ENCODE measurements around the gene COL6A5.
"Not testable (repeated sequence)": the region's sequence is repeated elsewhere in the genome, so short reads cannot be mapped to it uniquely, and the experiment has no call there.

Gene COL6A5

DNA sequence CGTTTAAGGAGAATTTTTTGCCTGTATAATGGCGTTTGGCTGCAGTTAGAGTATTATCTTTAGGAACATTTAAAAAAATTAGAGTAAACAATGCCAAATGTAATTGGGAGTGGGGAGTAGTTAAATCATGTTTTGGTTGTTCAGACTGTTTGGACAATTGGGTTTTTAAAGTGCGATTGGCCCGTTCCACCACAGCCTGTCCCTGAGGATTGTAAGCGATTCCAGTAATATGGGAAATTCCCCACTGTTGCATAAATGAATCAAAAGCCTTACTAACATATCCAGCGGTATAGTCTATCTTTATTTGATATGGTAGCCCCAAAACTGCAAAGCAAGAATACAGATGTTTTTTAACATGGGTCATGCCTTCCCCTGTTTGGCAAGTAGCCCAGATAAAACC is 101.4 kb downstream of the COL6A5 start:
- not testable (repeated sequence) for DNase-seq

DNA sequence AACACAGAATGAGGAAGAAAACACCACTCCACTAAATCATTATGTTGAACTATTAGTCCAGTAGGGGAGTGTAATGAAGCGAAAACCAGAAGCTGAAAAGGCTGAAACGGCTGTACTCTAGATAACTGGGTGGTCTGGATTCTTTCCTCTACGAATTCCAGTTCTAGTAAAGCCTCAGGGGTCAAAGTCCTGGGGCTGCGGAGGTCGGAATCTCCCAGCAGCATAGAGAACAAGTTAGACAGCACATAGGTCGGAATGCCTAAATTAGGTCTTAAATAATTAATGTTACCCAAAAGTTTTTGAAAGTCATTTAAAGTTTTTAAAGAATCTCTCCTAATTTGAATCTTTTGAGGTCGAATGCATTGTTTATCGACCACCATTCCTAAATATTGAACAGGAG is 102.7 kb downstream of the COL6A5 start:
- not testable (repeated sequence) for DNase-seq

GRCh38 chr3:130456540-130456939 is 111.1 kb downstream of the COL6A5 start:
- no peak for DNase-seq

DNA sequence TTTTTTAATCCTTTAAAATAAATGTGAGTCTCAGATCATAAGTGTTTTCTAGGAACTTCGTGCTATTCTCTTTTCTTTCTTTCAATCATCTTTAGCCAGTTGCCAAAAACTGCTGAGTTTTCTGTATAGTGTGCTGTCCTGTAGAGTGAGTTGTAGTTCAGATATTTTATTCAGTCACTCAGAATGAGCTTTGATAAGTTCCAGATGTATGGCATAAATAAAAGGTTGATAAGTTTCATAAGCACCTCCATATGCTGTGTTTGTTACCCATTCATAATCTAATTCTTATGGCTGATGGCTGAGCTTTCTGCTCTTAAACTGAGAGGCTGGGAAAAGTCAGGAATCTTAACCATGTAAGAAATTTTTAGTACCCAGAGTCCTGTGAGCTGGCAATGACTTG is 112.2 kb downstream of the COL6A5 start:
- no peak for DNase-seq

DNA sequence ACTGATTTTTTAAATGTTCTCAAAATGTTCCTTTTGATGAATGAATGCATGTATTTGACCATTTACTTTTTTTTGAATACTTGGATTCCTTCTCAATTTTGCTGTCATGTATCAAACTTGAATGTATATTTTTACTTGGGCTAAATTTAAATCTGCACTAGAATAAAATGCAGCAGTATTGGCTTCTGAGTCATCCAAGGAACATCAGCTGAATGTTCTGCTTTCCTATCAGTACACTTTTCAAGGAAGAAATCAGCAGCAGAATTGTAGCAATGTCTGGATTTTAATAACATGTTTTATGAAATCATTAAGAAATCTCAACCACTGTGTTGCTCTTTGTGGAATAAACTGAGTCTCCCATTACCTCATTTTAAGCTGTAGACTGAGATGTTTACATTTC is 114.5 kb downstream of the COL6A5 start:
- DNase-seq: no peak

- DNase-seq: no peak
Measured at GRCh38 chr3:130462089-130462488, 116.6 kb downstream of the COL6A5 start.

DNA sequence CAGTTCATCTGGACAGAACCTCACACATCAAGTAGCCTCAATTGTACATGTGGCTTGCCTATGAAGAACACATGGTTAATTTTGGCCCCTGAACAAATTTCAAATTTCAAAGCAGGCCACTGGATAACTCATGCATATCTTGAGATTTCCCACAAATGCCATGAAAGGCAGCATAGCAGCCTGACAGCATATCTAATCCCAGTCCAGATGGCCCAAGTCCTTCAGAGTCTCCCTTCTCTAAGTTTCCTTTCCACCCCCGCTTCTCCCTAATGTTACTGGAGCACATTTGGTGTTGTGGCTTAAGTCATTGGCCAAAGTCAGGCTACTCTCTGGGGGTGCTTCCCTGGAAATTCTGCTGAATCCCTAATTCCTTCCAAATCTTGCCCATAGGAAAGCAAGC is 117.7 kb downstream of the COL6A5 start:
- DNase-seq: no peak

DNA sequence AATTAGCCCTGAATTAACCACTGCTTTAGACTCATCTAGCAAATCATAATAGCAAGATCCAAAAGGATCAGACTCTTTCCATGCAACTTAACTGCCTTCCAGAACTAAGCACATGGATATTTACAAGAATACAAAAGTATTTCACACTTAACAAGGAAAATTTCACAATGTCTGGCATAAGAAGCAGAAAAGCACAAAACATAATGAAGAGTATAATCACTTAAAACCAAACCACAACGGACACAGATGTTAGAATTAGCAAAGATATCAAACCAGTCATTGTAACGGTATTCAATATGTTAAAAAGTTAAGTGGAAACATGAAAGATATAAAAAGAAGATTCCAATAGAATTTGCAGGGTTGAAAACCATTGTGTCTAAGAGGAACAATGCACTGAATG is 120.0 kb downstream of the COL6A5 start:
- no peak for DNase-seq

DNA sequence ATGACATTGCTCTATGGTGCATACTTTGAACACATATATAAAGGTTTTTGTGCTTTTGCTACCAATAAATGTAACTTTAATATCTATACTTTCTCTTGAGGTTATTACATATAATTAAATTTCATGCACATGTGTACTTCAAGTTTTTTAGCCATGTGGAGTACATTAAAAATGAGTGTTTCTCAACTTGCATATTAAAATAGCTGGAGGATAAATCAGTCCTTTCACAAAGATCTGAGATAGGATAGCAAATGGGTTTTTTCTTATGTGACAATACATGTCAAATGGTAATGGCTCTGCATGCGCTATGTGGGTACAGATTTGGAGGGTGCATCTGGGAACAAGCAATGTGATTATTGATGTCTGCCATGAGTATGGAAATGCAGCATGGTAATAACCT is 122.8 kb downstream of the COL6A5 start:
- DNase-seq: no peak

DNA sequence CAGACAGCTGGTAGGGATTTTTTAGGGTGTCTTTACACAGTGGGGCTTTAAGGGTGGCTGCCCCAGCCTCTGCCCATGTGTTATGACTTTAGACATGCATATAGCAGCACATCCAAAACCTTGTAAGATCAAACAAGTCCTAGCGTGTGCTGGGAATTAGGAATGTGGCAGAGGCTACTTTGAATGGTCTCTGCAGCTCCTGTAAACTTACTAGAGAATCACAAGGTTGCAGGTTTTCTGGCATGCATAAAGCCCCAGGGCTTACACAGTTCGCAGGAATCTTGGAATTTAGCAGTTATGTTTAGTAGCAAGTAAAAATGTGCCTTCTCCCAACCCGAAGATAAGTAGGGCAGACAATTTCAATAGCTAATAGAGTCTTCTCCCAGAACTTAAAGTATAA is 124.7 kb downstream of the COL6A5 start:
- DNase-seq: no peak

DNA sequence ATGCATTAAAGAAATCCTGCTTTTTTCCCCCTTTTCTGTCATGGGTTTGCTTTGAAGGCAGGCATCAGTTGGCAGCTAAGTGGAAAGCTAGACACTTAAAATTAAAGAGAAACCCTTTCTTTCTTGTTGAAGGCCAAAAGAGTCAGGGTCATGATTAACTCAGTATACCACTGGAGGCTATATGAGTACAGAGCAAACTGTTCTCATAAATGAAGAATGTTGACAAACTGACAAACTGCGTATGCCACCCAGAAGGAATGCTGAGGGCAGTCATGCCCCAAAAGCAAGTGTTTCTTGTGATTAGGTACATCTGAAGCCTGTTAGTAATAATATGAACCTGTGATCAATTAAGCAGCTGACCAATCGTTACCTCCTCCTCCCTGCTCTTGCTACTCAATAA is 127.9 kb downstream of the COL6A5 start:
- DNase-seq: no peak

- DNase-seq: no peak
Measured at GRCh38 chr3:130480736-130481135, 135.3 kb downstream of the COL6A5 start.

GRCh38 chr3:130488288-130488687 is 142.8 kb downstream of the COL6A5 start:
- no peak for DNase-seq

GRCh38 chr3:130488769-130489450 is 143.4 kb downstream of the COL6A5 start:
- no peak for DNase-seq

DNA sequence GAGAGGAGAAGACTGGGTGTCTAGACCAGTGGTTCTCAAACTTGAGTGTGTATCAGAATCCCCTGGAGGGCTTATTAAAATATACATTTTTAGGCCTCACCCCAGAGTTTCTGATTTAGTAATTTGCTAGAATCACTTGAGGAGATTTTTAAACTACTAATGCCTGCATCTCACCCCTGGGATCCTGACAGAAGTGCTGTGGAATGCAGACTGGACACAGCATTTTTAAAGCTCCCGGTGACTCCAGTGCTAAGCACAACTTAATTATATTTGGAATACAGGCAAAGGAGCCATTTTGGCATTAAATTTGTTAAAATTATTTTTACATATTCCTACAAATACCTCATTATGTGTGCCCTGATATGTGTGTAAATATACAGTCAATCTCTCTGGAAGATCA is 144.8 kb downstream of the COL6A5 start:
- DNase-seq: no peak

DNA sequence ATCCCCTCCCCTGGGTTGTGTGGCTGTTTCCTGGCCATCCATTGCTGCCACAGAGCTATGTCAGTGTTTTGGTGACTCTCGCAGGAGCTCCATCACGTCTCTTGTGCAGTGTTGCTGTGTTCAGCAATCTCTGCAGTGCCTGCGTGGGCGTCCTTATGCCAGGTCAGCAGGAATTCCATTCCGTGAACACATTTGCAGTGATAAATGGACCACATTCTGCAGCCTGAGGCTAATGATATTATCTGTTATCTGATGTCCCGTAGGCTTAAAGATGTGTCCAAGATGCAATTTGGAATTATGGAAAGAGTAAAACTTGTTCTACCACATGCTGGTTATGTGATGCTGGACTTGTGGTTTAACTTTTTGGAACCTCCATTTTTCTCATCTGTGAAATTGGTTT is 146.0 kb downstream of the COL6A5 start:
- no peak for DNase-seq

- no peak for DNase-seq
Measured at GRCh38 chr3:130504701-130505100, 159.2 kb downstream of the COL6A5 start.

DNA sequence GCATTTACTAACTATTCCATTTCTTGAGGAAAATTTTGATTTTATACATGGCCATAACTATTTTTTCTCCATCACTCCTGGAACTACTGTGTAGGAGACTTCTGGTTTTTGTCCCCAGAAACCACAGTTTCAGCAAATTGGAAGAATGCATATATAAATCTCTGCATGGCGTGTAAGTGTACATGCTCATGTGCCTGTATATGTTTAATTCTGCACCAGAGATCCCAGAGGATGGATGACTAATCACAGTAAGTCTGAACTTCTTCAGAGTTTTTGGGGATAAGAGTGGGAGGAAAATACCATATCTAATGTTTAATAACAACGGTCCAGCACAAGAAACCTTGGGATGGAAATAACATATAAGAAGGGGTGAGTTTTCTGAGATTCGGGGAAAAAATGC is 160.6 kb downstream of the COL6A5 start:
- DNase-seq: no peak

DNA sequence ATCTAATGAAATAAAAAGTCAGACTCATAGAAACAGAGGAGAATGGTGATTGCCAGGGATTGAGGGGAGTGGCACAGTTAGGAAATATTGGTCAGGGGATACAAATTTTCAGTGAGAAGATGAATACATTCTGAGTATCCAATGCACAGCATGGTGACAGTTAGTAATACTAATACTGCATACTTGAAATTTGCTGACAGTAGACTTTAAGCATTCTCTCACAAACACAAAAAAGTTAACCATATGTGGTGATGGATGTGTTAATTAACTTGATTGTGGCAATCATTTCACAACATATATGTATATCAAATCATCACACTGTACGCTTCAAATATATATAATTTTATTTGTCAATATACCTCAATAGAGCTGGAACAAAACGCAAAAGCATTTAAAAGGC is 162.3 kb downstream of the COL6A5 start:
- no peak for DNase-seq

DNA sequence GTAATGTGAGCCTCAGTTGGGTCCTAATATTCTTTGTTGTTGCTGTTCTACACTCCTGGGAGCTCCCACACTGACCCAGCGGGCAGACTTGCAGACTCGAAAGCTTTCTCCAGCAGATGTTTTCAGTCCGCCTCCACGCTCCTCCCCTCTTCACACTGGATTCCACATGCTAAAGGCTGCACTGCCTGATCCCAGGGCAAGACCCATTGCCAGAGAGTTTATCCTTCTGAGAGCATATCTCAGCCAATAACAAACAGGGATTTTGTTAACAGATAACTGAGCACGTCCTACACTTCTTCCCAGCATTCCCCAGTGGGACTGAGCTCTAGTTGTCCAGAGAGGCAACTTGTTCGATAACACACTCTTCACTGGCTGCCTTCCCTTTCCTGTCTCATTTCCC is 163.5 kb downstream of the COL6A5 start:
- no peak for DNase-seq

DNA sequence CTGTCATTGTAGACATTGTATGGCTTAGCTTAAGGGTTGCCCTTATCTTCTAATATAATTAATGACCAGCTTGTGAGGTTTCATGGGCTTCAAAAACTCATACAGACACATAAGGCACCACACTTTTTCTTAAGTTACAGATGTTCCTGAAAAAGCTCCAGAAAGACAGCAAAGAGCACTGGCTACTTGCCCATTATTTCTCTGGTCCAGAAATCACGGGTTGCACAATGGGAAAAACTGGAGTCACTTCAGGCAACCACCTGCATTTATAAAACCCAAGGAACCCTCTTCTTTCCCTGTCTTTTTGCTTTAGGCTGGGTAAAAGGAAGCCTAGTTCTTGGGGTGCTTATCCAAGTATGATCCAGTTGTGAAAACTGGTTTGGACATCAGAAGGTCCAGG is 169.2 kb downstream of the COL6A5 start:
- DNase-seq: no peak

DNA sequence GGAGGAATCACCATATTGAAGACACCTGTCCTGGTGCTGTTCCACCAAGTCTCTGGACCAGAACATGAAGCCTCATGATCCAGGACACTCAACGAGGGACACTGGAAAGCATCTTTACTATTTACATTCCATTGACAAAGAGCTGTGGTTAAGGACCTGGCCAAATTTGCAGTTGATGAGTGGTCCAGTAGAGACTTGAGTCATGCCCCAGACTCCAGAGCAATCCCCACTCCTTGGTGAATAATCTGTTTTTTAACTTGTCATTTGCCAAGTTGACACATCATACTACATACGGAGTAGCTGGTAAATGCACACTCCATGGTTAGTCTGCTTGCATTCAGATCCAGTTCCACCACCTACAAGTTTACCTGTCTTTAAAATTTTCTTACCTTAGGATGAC is 170.3 kb downstream of the COL6A5 start:
- DNase-seq: no peak

GRCh38 chr3:130516645-130517512 is 171.4 kb downstream of the COL6A5 start, which contains the start of gene COL6A6:
COL6A6 (plus strand) TSS chr3:130517177; CDS start chr3:130560365, 43,188 bp downstream.
- DNase-seq: no peak

DNA sequence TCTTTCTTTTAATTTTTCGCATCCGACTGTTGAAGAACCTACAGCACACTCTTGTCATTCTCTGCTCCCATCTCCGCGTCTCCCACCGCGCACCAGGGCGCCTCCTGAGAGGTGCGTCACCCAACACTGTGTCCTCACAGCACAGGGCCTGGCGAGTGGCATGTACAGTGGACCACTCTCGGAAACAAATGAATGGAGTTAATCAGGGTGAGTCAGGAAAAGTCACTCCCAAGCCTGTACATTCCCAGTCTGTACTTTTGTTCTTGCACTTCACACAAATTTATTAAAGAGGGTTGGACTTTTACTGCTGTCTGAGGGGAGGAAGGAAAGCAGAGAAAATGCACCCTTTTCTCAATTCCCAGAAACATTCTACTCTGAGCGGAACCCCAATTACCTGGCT is 172.1 kb downstream of the COL6A5 start:
- no peak for DNase-seq

All from T-helper 9 cell (primary cell).